Measurements from ENCODE around the gene FDXR.
A peak's percentile ranks its signal among the peaks of the same experiment; 100 is the strongest.

Gene FDXR

GRCh38 chr17:74898376-74898946 is 25.7 kb upstream of the FDXR start:
- DNase-seq = no peak

GRCh38 chr17:74893936-74894671 is 21.3 kb upstream of the FDXR start:
- no peak for DNase-seq

- no peak for DNase-seq
Observed at GRCh38 chr17:74892974-74893911, 20.4 kb upstream of the FDXR start, which contains the start of gene FADS6. Gene FADS6 (minus strand): TSS chr17:74893633. CDS start chr17:74893595, 38 bp downstream.

GRCh38 chr17:74892013-74892841 is 19.4 kb upstream of the FDXR start:
- DNase-seq = no peak

- no peak for DNase-seq
Observed at GRCh38 chr17:74890554-74890953, 17.8 kb upstream of the FDXR start.

- DNase-seq = no peak
Observed at GRCh38 chr17:74888469-74888868, 15.7 kb upstream of the FDXR start.

GRCh38 chr17:74883241-74883745 is 10.5 kb upstream of the FDXR start:
- peak; percentile 78 for DNase-seq

GRCh38 chr17:74882517-74883240 is 9.9 kb upstream of the FDXR start:
- DNase-seq = no peak

- no peak for DNase-seq
Observed at GRCh38 chr17:74881073-74881472, 8.3 kb upstream of the FDXR start.

GRCh38 chr17:74879308-74879707 is 6.5 kb upstream of the FDXR start:
- DNase-seq = no peak

- DNase-seq = no peak
Observed at GRCh38 chr17:74878658-74879057, 5.9 kb upstream of the FDXR start.

- no peak for DNase-seq
Observed at GRCh38 chr17:74877592-74878548, 5.1 kb upstream of the FDXR start.

GRCh38 chr17:74875977-74876593 is 3.3 kb upstream of the FDXR start:
- DNase-seq = no peak

- no peak for DNase-seq
Observed at GRCh38 chr17:74875155-74875976, 2.6 kb upstream of the FDXR start.

- no peak for DNase-seq
Observed at GRCh38 chr17:74874615-74875037, 1.8 kb upstream of the FDXR start.

GRCh38 chr17:74873874-74874614 is 1.2 kb upstream of the FDXR start:
- DNase-seq = peak; percentile 43

GRCh38 chr17:74873037-74873873 is 461 bp upstream of the FDXR start:
- peak; percentile 100 for DNase-seq

All from inflammatory macrophage treated with lipopolysaccharide for 4 hours (primary cell).